ENCODE data around the gene MAD1L1.

- TF ChIP-seq CTCF (IDR thresholded peaks at IDR 0.05; ENCODE audit: low read depth, low read length, poor library complexity, severe bottlenecking) (no peak), EZH2phosphoT487 (IDR thresholded peaks at IDR 0.05; ENCODE audit: borderline replicate concordance, low read length) (no peak)
Observed at GRCh38 chr7:2084331-2084730, 148.4 kb downstream of the MAD1L1 start.
